Astrocyte (in vitro differentiated cells and primary cell): Measurements from ENCODE around the gene P2RX1.

Source experiments
- EZH2 ChIP-seq: IDR thresholded peaks from 2 replicates; pipeline ENCODE4 v1.6.1; 2012; ENCODE audit warnings: mild to moderate bottlenecking, low read length, inconsistent platforms; ENCODE audit not compliant: insufficient read depth
- TF ChIP-seq, protein P1 (sequence below): IDR thresholded peaks from 2 replicates; pipeline ENCODE4 v1.5.1; 2011; ENCODE audit warnings: low read depth, mild to moderate bottlenecking, inconsistent platforms, low read length, moderate library complexity; ENCODE audit not compliant: insufficient read depth

DNA sequence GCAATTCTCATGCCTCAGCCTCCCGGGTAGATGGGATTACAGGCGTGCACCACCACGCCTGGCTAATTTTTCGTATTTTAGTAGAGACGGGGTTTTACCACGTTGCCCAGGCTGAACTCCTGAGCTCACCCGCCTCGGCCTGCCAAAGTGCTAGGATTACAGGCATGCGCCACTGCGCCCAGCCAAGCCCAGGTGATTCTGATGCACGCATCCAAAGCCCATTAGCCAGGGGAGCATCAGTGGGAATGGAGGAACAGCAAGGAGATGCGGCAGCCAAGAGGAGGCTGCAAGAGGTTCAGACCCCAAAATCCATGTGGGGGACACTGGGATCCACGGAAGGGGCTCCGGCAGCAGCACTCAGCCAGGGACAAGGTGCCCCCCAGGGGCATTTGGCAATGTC, 35.9 kb upstream of the P2RX1 start:
- TF ChIP-seq, protein P1, sequence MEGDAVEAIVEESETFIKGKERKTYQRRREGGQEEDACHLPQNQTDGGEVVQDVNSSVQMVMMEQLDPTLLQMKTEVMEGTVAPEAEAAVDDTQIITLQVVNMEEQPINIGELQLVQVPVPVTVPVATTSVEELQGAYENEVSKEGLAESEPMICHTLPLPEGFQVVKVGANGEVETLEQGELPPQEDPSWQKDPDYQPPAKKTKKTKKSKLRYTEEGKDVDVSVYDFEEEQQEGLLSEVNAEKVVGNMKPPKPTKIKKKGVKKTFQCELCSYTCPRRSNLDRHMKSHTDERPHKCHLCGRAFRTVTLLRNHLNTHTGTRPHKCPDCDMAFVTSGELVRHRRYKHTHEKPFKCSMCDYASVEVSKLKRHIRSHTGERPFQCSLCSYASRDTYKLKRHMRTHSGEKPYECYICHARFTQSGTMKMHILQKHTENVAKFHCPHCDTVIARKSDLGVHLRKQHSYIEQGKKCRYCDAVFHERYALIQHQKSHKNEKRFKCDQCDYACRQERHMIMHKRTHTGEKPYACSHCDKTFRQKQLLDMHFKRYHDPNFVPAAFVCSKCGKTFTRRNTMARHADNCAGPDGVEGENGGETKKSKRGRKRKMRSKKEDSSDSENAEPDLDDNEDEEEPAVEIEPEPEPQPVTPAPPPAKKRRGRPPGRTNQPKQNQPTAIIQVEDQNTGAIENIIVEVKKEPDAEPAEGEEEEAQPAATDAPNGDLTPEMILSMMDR, result no peak
- no peak for TF ChIP-seq EZH2
